ENCODE results near the gene TFF3.

Gene TFF3

GRCh38 chr21:42346866-42347600, 31.8 kb upstream of the TFF3 start:
- no peak for DNase-seq (ENCODE audit: low read depth, low spot score)
- H3K27me3 ChIP-seq (ENCODE audit: insufficient read depth, insufficient read length): no peaks in the 10 kb centered on the region

GRCh38 chr21:42346441-42346840, 31.2 kb upstream of the TFF3 start:
- no peaks in the 10 kb centered on the region for H3K27me3 ChIP-seq (ENCODE audit: insufficient read depth, insufficient read length)
- no peak overlapping the region for H3K9ac ChIP-seq (ENCODE audit: insufficient read length, low read depth)
- peaks cover 3% of the 10 kb centered on the region for H3K4me1 ChIP-seq (ENCODE audit: insufficient read depth, insufficient read length)
- H3K4me3 ChIP-seq (ENCODE audit: insufficient read length, low read depth): no peak overlapping the region
- no peaks in the 10 kb centered on the region for H3K9me3 ChIP-seq (ENCODE audit: insufficient read depth, low read length)
- no peak for DNase-seq (ENCODE audit: low read depth, low spot score)
- TF ChIP-seq YY1 (IDR thresholded peaks at IDR 0.05; ENCODE audit: insufficient read depth, insufficient read length) (no peak), SUZ12 (IDR thresholded peaks at IDR 0.05; ENCODE audit: extremely low read depth, insufficient read depth, insufficient read length) (no peak), ZNF274 (IDR thresholded peaks at IDR 0.05; ENCODE audit: low read depth, low read length) (no peak)
- no peaks in the 10 kb centered on the region for H3K36me3 ChIP-seq (ENCODE audit: insufficient read depth, insufficient read length, low read length)

More at GRCh38 chr21:42346866-42347600, 31.8 kb upstream of the TFF3 start:
- H3K9me3 ChIP-seq (ENCODE audit: insufficient read depth, low read length): no peaks in the 10 kb centered on the region
- no peak overlapping the region for H3K9ac ChIP-seq (ENCODE audit: insufficient read length, low read depth)
- no peak overlapping the region for H3K4me3 ChIP-seq (ENCODE audit: insufficient read length, low read depth)
- peaks cover 3% of the 10 kb centered on the region for H3K4me1 ChIP-seq (ENCODE audit: insufficient read depth, insufficient read length)
- no peaks in the 10 kb centered on the region for H3K36me3 ChIP-seq (ENCODE audit: insufficient read depth, insufficient read length, low read length)
- TF ChIP-seq ZNF274 (IDR thresholded peaks at IDR 0.05; ENCODE audit: low read depth, low read length): no peak
- TF ChIP-seq YY1 (IDR thresholded peaks at IDR 0.05; ENCODE audit: insufficient read depth, insufficient read length): no peak
- no peak for TF ChIP-seq SUZ12 (IDR thresholded peaks at IDR 0.05; ENCODE audit: extremely low read depth, insufficient read depth, insufficient read length)

GRCh38 chr21:42344631-42345030, 29.4 kb upstream of the TFF3 start:
- H3K4me1 ChIP-seq (ENCODE audit: insufficient read depth, insufficient read length): peaks cover 3% of the 10 kb centered on the region
- H3K9ac ChIP-seq (ENCODE audit: insufficient read length, low read depth): no peak overlapping the region
- no peak overlapping the region for H3K4me3 ChIP-seq (ENCODE audit: insufficient read length, low read depth)
- no peak for DNase-seq (ENCODE audit: low read depth, low spot score)
- no peaks in the 10 kb centered on the region for H3K27me3 ChIP-seq (ENCODE audit: insufficient read depth, insufficient read length)
- H3K36me3 ChIP-seq (ENCODE audit: insufficient read depth, insufficient read length, low read length): no peaks in the 10 kb centered on the region
- TF ChIP-seq SUZ12 (IDR thresholded peaks at IDR 0.05; ENCODE audit: extremely low read depth, insufficient read depth, insufficient read length) (no peak), YY1 (IDR thresholded peaks at IDR 0.05; ENCODE audit: insufficient read depth, insufficient read length) (no peak), ZNF274 (IDR thresholded peaks at IDR 0.05; ENCODE audit: low read depth, low read length) (no peak)
- no peaks in the 10 kb centered on the region for H3K9me3 ChIP-seq (ENCODE audit: insufficient read depth, low read length)

- peaks cover 3% of the 10 kb centered on the region for H3K4me1 ChIP-seq (ENCODE audit: insufficient read depth, insufficient read length)
- DNase-seq (ENCODE audit: low read depth, low spot score): no peak
- TF ChIP-seq YY1 (IDR thresholded peaks at IDR 0.05; ENCODE audit: insufficient read depth, insufficient read length) (no peak), SUZ12 (IDR thresholded peaks at IDR 0.05; ENCODE audit: extremely low read depth, insufficient read depth, insufficient read length) (no peak), ZNF274 (IDR thresholded peaks at IDR 0.05; ENCODE audit: low read depth, low read length) (no peak)
- H3K9me3 ChIP-seq (ENCODE audit: insufficient read depth, low read length): no peaks in the 10 kb centered on the region
- no peaks in the 10 kb centered on the region for H3K36me3 ChIP-seq (ENCODE audit: insufficient read depth, insufficient read length, low read length)
- no peak overlapping the region for H3K9ac ChIP-seq (ENCODE audit: insufficient read length, low read depth)
- no peak overlapping the region for H3K4me3 ChIP-seq (ENCODE audit: insufficient read length, low read depth)
- H3K27me3 ChIP-seq (ENCODE audit: insufficient read depth, insufficient read length): no peaks in the 10 kb centered on the region
These were observed 28.8 kb upstream of the TFF3 start for GRCh38 chr21:42343963-42344510.

GRCh38 chr21:42343556-42343955, 28.3 kb upstream of the TFF3 start:
- no peak overlapping the region for H3K9ac ChIP-seq (ENCODE audit: insufficient read length, low read depth)
- no peaks in the 10 kb centered on the region for H3K9me3 ChIP-seq (ENCODE audit: insufficient read depth, low read length)
- peaks cover 5% of the 10 kb centered on the region for H3K4me1 ChIP-seq (ENCODE audit: insufficient read depth, insufficient read length)
- H3K4me3 ChIP-seq (ENCODE audit: insufficient read length, low read depth): no peak overlapping the region
- no peaks in the 10 kb centered on the region for H3K36me3 ChIP-seq (ENCODE audit: insufficient read depth, insufficient read length, low read length)
- no peak for DNase-seq (ENCODE audit: low read depth, low spot score)
- no peaks in the 10 kb centered on the region for H3K27me3 ChIP-seq (ENCODE audit: insufficient read depth, insufficient read length)
- TF ChIP-seq YY1 (IDR thresholded peaks at IDR 0.05; ENCODE audit: insufficient read depth, insufficient read length) (no peak), ZNF274 (IDR thresholded peaks at IDR 0.05; ENCODE audit: low read depth, low read length) (no peak), SUZ12 (IDR thresholded peaks at IDR 0.05; ENCODE audit: extremely low read depth, insufficient read depth, insufficient read length) (no peak)

- TF ChIP-seq ZNF274 (IDR thresholded peaks at IDR 0.05; ENCODE audit: low read depth, low read length) (no peak), SUZ12 (IDR thresholded peaks at IDR 0.05; ENCODE audit: extremely low read depth, insufficient read depth, insufficient read length) (no peak), YY1 (IDR thresholded peaks at IDR 0.05; ENCODE audit: insufficient read depth, insufficient read length) (no peak)
- no peaks in the 10 kb centered on the region for H3K36me3 ChIP-seq (ENCODE audit: insufficient read depth, insufficient read length, low read length)
- no peak overlapping the region for H3K9ac ChIP-seq (ENCODE audit: insufficient read length, low read depth)
- no peak for DNase-seq (ENCODE audit: low read depth, low spot score)
- no peak overlapping the region for H3K4me3 ChIP-seq (ENCODE audit: insufficient read length, low read depth)
- no peaks in the 10 kb centered on the region for H3K27me3 ChIP-seq (ENCODE audit: insufficient read depth, insufficient read length)
- no peaks in the 10 kb centered on the region for H3K9me3 ChIP-seq (ENCODE audit: insufficient read depth, low read length)
- H3K4me1 ChIP-seq (ENCODE audit: insufficient read depth, insufficient read length): peaks cover 9% of the 10 kb centered on the region
These were observed 27.9 kb upstream of the TFF3 start for GRCh38 chr21:42343101-42343500.

GRCh38 chr21:42341776-42342542, 26.8 kb upstream of the TFF3 start:
- H3K9me3 ChIP-seq (ENCODE audit: insufficient read depth, low read length): no peaks in the 10 kb centered on the region
- H3K36me3 ChIP-seq (ENCODE audit: insufficient read depth, insufficient read length, low read length): no peaks in the 10 kb centered on the region
- H3K9ac ChIP-seq (ENCODE audit: insufficient read length, low read depth): no peak overlapping the region
- TF ChIP-seq YY1 (IDR thresholded peaks at IDR 0.05; ENCODE audit: insufficient read depth, insufficient read length) (no peak), SUZ12 (IDR thresholded peaks at IDR 0.05; ENCODE audit: extremely low read depth, insufficient read depth, insufficient read length) (no peak), ZNF274 (IDR thresholded peaks at IDR 0.05; ENCODE audit: low read depth, low read length) (no peak)
- DNase-seq (ENCODE audit: low read depth, low spot score): no peak
- H3K4me1 ChIP-seq (ENCODE audit: insufficient read depth, insufficient read length): peaks cover 9% of the 10 kb centered on the region
- H3K27me3 ChIP-seq (ENCODE audit: insufficient read depth, insufficient read length): no peaks in the 10 kb centered on the region
- no peak overlapping the region for H3K4me3 ChIP-seq (ENCODE audit: insufficient read length, low read depth)

Data from NT2/D1 (cell line).